HuH-7 (cell line): Measurements from ENCODE around the gene FAM181B.

Source experiments
- DNase-seq: peaks from one replicate; pipeline ENCODE4 v3.0.0; 2011; ENCODE audit warnings: low spot score

FAM181B gene

DNA sequence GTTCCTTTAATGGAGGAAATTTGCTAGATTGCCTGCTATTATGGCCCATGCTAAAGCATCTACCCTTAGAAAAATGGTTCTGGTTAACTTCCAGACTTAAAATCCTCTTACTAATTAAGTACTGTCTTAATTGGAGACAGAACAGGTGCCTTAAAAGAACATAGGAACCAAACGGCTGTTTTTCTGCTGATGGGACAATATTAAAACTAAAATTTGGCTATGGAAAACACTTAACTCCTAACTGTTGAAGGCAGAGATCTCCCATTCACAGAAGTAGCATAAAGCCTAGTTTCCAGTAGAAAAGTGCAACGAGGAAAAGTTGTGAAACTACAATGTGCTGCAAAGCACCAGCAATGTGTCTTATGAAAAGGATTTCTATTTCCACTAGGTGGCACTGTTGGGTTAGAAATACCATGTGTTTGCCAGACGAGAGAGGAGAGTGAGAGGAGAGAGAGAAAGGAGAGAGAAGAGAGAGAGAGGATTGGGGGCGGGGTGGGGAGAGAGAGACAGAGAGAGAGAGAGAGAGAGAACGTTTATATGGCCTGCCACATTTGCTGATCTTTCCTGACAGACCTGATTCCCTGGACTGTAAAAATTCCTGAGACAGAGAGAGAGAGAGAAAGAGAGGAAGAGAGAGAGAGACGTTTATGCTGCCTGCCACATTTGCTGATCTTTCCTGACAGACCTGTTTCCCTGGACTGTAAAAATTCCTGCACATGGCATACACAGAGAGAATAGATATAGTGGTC is 51.5 kb downstream of the FAM181B start:
- peak; percentile 15 for DNase-seq

DNA sequence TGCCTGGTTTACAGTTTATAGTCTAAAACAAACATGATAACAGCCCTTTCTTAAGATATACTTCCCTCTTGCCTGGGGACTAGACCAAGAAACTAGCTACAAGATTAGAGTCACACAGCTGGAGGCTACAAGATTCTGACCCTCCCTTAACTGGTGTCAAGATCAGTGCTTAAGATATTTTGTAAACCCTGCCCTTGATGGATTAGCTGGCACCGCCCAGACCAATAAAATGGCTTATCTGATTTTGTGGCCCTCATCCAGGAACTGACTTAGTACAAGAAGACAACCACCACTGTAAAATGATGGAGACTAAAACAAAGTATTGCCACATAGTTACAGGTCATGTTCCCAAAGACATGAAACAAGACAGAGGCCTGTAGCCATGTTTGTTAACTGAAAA is 53.4 kb downstream of the FAM181B start:
- no peak for DNase-seq
